Activated CD4-positive, alpha-beta T cell treated with anti-CD3 and anti-CD28 coated beads for 36 hours (primary cell): ENCODE measurements around the gene WDR93. TPM values are rescaled to one million over a fixed set of nuclear protein-coding genes. Genes with fewer than 3 reads are reported as not detected.

Experiments
- ATAC-seq: fragments of 200-7000 bp; cut with Tn5 transposase; one replicate; pipeline ENCODE4 v1.10.0; 2021; ENCODE audit warnings: mild to moderate bottlenecking, moderate library complexity
- CTCF ChIA-PET: fragments of 350-600 bp; sonication (Branson Sonifier 250); formaldehyde crosslinking; loops from one replicate; lab custom pipeline; 2021; ENCODE audit warnings: antibody characterized with exemption; lab: Charles Lee
- POLR2A ChIA-PET: fragments of 350-600 bp; sonication (Branson Sonifier 250); formaldehyde crosslinking; loops from one replicate; lab custom pipeline; 2021; ENCODE audit warnings: antibody characterized with exemption, inconsistent platforms; lab: Charles Lee
- DNase-seq: peaks from one replicate; pipeline ENCODE4 v3.0.0-alpha.2; 2020
- H3K27ac Mint-ChIP-seq: one replicate; pipeline ENCODE4 v1.8.0; 2021; ENCODE audit warnings: mixed read lengths
- H3K27me3 Mint-ChIP-seq: one replicate; pipeline ENCODE4 v1.8.0; 2021; ENCODE audit warnings: mixed read lengths
- H3K36me3 Mint-ChIP-seq: one replicate; pipeline ENCODE4 v1.8.0; 2021; ENCODE audit warnings: low read depth, mixed read lengths
- H3K4me1 Mint-ChIP-seq: one replicate; pipeline ENCODE4 v1.8.0; 2021; ENCODE audit warnings: mixed read lengths
- H3K4me3 Mint-ChIP-seq: one replicate; pipeline ENCODE4 v1.8.0; 2021; ENCODE audit warnings: mild to moderate bottlenecking, moderate library complexity, mixed read lengths
- H3K9me3 Mint-ChIP-seq: one replicate; pipeline ENCODE4 v1.8.0; 2021; ENCODE audit warnings: low read depth, mixed read lengths
- intact Hi-C, 2 experiments: fragments of 100-400 bp; cut with DNase I in 1 of 2; cut with micrococcal nuclease in 1 of 2; formaldehyde crosslinking; loops; one replicate each; pipeline versions ENCODE4 v1.14.2 to v1.15.1; 2022 to 2024; cut with DNase I, micrococcal nuclease
- total RNA-seq, 2 experiments: library from RNA; stranded (reverse); gene quantifications; one replicate each; pipeline ENCODE4 v1.2.3, GENCODE V29; 2021

Gene WDR93
- total RNA-seq, 2 experiments from 2014 or later = not detected

- intact Hi-C loops = no loop called here
- ATAC-seq = peak; percentile 70
- CTCF ChIA-PET = interaction anchor here (0.8 to 1.3 kb wide), 2 partner anchors 9 to 18 kb away, joined by 3 to 4 read pairs; no protein-coding TSS in a partner anchor
- Mint-ChIP-seq H3K27me3 (peaks cover 17% of the 10 kb centered on the region), H3K4me1 (peaks cover 1% of the 10 kb centered on the region), H3K36me3 (no peaks in the 10 kb centered on the region), H3K4me3 (no peak overlapping the region), H3K9me3 (no peaks in the 10 kb centered on the region), H3K27ac (no peak overlapping the region)
- POLR2A ChIA-PET = no interaction called here
- peak; percentile 36 for DNase-seq
Observed at GRCh38 chr15:89665449-89666181, 25.0 kb upstream of the WDR93 start.

- DNase-seq (no peak), ATAC-seq (no peak)
- H3K36me3 Mint-ChIP-seq = no peaks in the 10 kb centered on the region
- H3K4me3 Mint-ChIP-seq = no peak overlapping the region
- ChIA-PET CTCF (interaction anchor here (1.3 kb wide), 1 partner anchor 10 kb away, joined by 3 read pairs; no protein-coding TSS in a partner anchor), POLR2A (no interaction called here)
- peaks cover 1% of the 10 kb centered on the region for H3K4me1 Mint-ChIP-seq
- peaks cover 14% of the 10 kb centered on the region for H3K27me3 Mint-ChIP-seq
- intact Hi-C loops = no loop called here
- H3K9me3 Mint-ChIP-seq = no peaks in the 10 kb centered on the region
- no peak overlapping the region for H3K27ac Mint-ChIP-seq
Observed at GRCh38 chr15:89666184-89666857, 24.3 kb upstream of the WDR93 start.

GRCh38 chr15:89666858-89667705, 23.5 kb upstream of the WDR93 start:
- no peak for DNase-seq
- no peaks in the 10 kb centered on the region for H3K36me3 Mint-ChIP-seq
- CTCF ChIA-PET = interaction anchor here (0.7 kb wide), 1 partner anchor 33 kb away, joined by 3 read pairs; no protein-coding TSS in a partner anchor
- ATAC-seq = no peak
- no peak overlapping the region for H3K27ac Mint-ChIP-seq
- no peak overlapping the region for H3K4me3 Mint-ChIP-seq
- peaks cover 1% of the 10 kb centered on the region for H3K4me1 Mint-ChIP-seq
- intact Hi-C loops = no loop called here
- POLR2A ChIA-PET = no interaction called here
- no peaks in the 10 kb centered on the region for H3K9me3 Mint-ChIP-seq
- H3K27me3 Mint-ChIP-seq = peaks cover 14% of the 10 kb centered on the region

DNA sequence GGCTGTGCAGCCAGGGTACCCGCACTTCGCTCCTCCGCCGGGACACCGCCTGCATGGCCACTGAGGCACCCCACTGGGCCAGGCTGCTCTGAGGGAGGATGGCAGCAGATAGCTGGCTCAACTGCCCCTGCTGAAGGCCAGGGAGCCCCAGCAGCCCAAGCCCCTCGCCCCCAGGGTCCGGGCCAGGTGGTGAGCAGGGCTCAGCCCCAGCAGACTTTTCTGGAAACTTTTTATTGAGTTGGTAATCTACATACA, 23.0 kb upstream of the WDR93 start:
- H3K27me3 Mint-ChIP-seq = peaks cover 9% of the 10 kb centered on the region
- no peak overlapping the region for H3K27ac Mint-ChIP-seq
- peaks cover 1% of the 10 kb centered on the region for H3K4me1 Mint-ChIP-seq

DNA sequence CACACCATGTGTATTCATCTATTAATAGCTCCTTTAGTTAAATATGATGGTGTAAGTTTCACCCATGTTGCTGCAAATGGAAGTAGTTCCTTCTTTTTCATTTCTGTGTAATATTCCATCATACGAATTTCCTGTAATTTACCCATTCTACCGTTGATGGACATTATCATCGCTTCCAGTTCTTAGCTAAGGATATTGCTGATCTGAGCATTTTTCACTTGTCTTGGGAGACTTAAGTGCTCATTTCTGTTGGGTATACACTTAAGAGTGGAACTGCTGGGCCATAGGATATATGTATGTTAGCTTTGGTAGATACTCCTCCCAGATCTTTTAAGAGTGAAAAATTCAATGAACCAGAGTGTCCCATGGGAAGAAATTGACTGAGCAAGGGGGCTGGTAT, 22.4 kb upstream of the WDR93 start:
- DNase-seq = no peak
- ChIA-PET POLR2A (no interaction called here), CTCF (interaction anchor here (0.9 kb wide), 2 partner anchors 22 to 309 kb away, joined by 3 to 4 read pairs; no protein-coding TSS in a partner anchor)
- H3K9me3 Mint-ChIP-seq = no peaks in the 10 kb centered on the region
- H3K36me3 Mint-ChIP-seq = no peaks in the 10 kb centered on the region
- intact Hi-C loops = no loop called here
- H3K4me1 Mint-ChIP-seq = peaks cover 1% of the 10 kb centered on the region
- peaks cover 9% of the 10 kb centered on the region for H3K27me3 Mint-ChIP-seq
- no peak for ATAC-seq
- no peak overlapping the region for H3K4me3 Mint-ChIP-seq
- H3K27ac Mint-ChIP-seq = no peak overlapping the region

More for the DNA sequence above, 23.0 kb upstream of the WDR93 start:
- intact Hi-C loops = no loop called here
- Mint-ChIP-seq H3K36me3 (no peaks in the 10 kb centered on the region), H3K4me3 (no peak overlapping the region), H3K9me3 (no peaks in the 10 kb centered on the region)
- ATAC-seq = no peak
- no peak for DNase-seq
- ChIA-PET CTCF (interaction anchor here (0.7 to 0.9 kb wide), 3 partner anchors 22 to 309 kb away, joined by 3 to 4 read pairs (median 3); no protein-coding TSS in a partner anchor), POLR2A (no interaction called here)

GRCh38 chr15:89669309-89669865, 21.2 kb upstream of the WDR93 start:
- DNase-seq (no peak), ATAC-seq (no peak)
- Mint-ChIP-seq H3K4me3 (no peak overlapping the region), H3K27ac (no peak overlapping the region), H3K9me3 (no peaks in the 10 kb centered on the region), H3K4me1 (peaks cover 1% of the 10 kb centered on the region), H3K36me3 (no peaks in the 10 kb centered on the region), H3K27me3 (peaks cover 7% of the 10 kb centered on the region)
- POLR2A ChIA-PET = no interaction called here
- CTCF ChIA-PET = no interaction called here
- intact Hi-C loops = no loop called here

DNA sequence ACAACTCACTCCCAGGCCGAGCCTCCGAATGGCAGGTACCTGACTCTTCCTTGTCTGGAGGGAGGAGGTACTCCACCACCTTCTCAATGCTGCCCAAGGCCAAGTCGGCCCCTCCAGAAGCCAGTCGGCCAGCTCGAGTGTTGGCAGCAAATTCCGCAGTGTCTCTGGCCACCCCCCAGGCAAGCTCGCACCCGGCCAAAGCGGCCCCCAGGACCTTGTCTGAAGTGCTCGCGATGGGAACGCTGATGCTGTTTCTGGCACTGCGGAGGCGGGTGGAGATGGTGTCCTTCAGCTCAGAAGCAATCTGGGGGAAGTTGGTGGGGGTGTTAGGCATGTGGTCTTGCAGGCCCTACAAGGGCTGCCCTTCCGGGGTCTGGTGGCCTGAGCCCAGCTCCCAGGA, 20.7 kb upstream of the WDR93 start:
- ChIA-PET POLR2A (no interaction called here), CTCF (interaction anchor here (0.6 kb wide), 1 partner anchor 20 kb away, joined by 3 read pairs; no protein-coding TSS in a partner anchor)
- no peak for DNase-seq
- Mint-ChIP-seq H3K27ac (no peak overlapping the region), H3K4me1 (peaks cover under 1% of the 10 kb centered on the region), H3K27me3 (peaks cover 1% of the 10 kb centered on the region), H3K9me3 (no peaks in the 10 kb centered on the region), H3K4me3 (no peak overlapping the region), H3K36me3 (no peaks in the 10 kb centered on the region)
- no peak for ATAC-seq
- intact Hi-C loops = no loop called here

- intact Hi-C loops = no loop called here
- POLR2A ChIA-PET = no interaction called here
- no peaks in the 10 kb centered on the region for H3K36me3 Mint-ChIP-seq
- ATAC-seq (no peak), DNase-seq (no peak)
- no peaks in the 10 kb centered on the region for H3K4me1 Mint-ChIP-seq
- H3K4me3 Mint-ChIP-seq = no peak overlapping the region
- CTCF ChIA-PET = interaction anchor here (0.6 to 1.3 kb wide), 3 partner anchors 8 to 79 kb away, joined by 3 to 4 read pairs (median 4); no protein-coding TSS in a partner anchor
- no peaks in the 10 kb centered on the region for H3K9me3 Mint-ChIP-seq
- no peaks in the 10 kb centered on the region for H3K27me3 Mint-ChIP-seq
- no peak overlapping the region for H3K27ac Mint-ChIP-seq
Observed at GRCh38 chr15:89670971-89671560, 19.5 kb upstream of the WDR93 start.

DNA sequence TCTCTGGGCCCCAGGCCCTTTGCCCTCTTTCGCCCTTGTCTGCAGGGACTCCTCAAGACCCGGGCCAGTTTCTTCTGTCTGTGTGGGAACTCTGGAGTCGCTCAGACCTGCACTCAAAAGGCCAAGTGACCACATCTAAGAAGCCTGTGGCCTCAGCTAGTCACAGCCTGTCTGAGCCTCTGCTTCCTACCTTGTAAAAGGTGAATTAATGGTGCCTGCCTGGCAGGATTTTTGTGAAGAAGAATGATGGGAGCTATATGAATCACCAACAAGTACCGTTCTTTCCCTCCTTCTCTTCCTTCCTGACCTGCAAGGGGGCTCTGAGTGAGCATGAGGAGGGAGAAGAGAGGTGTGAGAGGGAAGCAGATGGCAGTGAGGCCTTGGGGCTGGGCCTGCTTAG, 18.9 kb upstream of the WDR93 start:
- Mint-ChIP-seq H3K4me3 (no peak overlapping the region), H3K27me3 (no peaks in the 10 kb centered on the region), H3K4me1 (no peaks in the 10 kb centered on the region), H3K27ac (no peak overlapping the region), H3K36me3 (no peaks in the 10 kb centered on the region), H3K9me3 (no peaks in the 10 kb centered on the region)
- CTCF ChIA-PET = interaction anchor here (1.3 to 1.8 kb wide), 3 partner anchors 9 to 24 kb away, joined by 4 to 7 read pairs (median 5); no protein-coding TSS in a partner anchor
- DNase-seq (no peak), ATAC-seq (no peak)
- intact Hi-C loops = no loop called here
- POLR2A ChIA-PET = no interaction called here

GRCh38 chr15:89672221-89673164, 18.1 kb upstream of the WDR93 start:
- no peaks in the 10 kb centered on the region for H3K4me1 Mint-ChIP-seq
- no peak for ATAC-seq
- H3K36me3 Mint-ChIP-seq = no peaks in the 10 kb centered on the region
- ChIA-PET CTCF (interaction anchor here (0.5 to 1.8 kb wide), 3 partner anchors 15 to 335 kb away, joined by 4 to 7 read pairs (median 5); no protein-coding TSS in a partner anchor), POLR2A (no interaction called here)
- no peaks in the 10 kb centered on the region for H3K9me3 Mint-ChIP-seq
- DNase-seq = no peak
- no peak overlapping the region for H3K4me3 Mint-ChIP-seq
- intact Hi-C loops = no loop called here
- H3K27ac Mint-ChIP-seq = no peak overlapping the region
- no peaks in the 10 kb centered on the region for H3K27me3 Mint-ChIP-seq
